Activated naive CD4-positive, alpha-beta T cell treated with anti-CD3 and anti-CD28 coated beads, Interleukin-2, amount 50 U/mL, for 16 hours (primary cell): ENCODE results near the gene AKR1C4.
"Not testable (repeated sequence)": the region's sequence is repeated elsewhere in the genome, so short reads cannot be mapped to it uniquely, and the experiment has no call there.

Experiments used
- DNase-seq: peaks from one replicate; pipeline ENCODE4 v3.0.0-alpha.2; 2020

The AKR1C4 gene

DNA sequence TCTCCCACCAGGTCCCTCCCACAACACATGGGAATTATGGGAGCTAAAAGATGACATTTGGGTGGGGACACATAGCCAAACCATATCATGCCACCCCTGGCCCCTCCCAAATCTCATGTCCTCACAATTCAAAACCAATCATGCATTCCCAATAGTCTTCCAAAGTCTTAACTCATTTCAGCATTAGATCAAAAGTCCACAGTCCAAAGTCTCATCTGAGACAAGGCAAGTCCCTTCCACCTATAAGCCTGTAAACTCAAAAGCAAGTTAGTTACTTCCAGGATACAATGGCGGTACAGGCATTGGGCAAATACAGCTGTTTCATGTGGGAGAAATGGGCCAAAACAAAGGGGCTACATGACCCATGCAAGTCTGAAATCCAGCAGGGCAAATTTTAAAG is 13.1 kb downstream of the AKR1C4 start:
- not testable (repeated sequence) for DNase-seq

DNA sequence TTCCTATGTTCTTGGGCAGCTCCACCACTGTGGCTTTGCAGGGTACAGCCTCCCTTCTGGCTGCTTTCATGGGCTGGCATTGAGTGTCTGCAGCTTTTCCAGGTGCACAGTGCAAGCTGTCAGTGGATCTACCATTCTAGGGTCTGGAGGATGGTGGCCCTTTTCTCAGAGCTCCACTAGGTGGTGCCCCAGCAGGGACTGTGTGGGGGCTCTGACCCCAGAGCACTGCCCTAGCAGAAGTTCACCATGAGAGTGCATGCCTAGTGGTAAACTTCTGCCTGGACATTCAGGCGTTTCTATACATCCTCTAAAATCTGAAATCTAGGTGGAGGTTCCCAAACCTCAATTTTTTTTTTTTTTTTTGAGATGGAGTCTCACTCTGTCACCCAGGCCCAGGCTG is 13.6 kb downstream of the AKR1C4 start:
- DNase-seq = not testable (repeated sequence)

DNA sequence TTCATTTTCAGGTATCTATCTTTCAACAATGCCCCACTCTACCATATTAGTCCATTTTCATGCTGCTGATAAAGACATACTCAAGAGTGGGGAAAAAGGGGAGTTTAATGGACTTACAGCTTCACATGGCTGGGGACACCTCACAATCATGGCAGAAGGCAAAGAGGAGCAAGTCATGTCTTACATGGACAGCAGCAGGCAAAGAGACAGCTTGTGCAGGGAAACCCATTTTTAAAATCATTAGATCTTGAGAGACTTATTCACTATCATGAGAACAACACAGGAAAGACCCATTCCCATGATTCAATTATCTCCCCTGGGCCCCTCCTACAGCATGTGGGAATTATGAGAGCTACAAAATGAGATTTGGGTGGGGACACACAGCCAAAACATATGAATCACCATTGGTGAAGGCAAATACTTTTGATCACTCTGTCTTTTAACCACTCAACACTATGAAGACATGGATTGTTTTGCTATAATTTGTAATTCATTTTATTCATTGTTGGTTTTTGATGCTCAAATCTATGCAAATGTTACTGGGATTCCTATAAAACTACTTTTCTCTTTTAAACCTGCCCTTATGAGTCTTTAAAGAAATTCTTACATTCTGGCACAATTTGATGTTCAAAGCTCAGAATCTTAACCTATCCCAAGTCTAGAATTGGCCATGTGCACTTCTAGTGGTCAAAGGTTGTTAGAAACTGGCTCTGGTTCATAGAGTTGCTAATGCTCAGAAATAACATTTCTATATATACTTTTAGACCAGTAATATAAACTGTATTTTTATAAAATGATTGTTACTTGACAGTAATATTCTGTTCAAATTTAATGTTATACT is 15.3 kb downstream of the AKR1C4 start:
- DNase-seq = no peak

DNA sequence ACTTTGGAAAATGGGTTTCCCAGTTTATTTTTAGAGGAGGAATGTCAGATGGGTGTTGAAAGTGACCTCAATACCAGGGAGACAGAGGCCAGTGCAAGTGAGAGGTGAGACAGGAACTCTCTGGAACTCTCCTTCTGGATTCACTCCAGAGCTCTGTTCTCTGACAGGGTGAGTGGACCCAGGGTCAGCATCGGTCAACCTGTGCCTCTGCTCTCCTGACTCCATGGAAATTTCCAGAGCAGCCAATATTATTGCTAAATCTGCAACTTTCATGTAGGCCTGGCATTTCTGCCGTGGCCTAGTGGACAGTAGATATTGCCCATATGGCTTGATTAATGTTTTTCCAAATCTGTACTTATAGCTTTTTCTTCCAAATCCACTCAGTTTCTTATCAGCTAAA is 20.2 kb downstream of the AKR1C4 start:
- DNase-seq = no peak

DNA sequence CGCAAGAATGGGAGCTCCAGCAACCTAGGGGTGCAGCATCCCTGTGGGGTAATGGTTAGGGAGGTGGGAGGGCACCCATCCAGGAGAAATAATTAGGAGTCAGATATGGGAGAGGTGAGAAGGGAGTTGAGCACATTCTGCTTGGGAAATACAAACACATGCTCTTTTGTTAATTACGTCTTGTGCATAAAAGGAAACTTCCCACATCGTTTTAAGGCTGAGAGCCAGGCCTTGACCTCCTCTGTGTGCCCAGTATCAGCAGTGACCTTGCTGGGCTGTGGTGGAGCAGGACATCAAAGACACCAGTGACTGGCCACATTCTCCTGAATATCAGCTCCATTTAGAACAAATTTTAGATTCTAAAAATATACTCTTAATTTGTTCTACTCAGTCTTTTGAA is 22.6 kb downstream of the AKR1C4 start:
- no peak for DNase-seq

DNA sequence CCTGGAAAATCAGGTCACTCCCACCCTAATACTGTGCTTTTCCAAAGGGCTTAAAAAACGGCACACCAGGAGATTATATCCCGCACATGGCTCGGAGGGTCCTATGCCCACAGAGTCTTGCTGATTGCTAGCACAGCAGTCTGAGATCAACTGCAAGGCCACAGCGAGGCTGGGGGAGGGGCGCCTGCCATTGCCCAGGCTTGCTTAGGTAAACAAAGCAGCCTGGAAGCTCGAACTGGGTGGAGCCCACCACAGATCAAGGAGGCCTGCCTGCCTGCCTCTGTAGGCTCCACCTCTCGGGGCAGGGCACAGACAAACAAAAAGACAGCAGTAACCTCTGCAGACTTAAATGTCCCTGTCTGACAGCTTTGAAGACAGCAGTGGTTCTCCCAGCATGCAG is 26.3 kb downstream of the AKR1C4 start:
- DNase-seq = not testable (repeated sequence)

DNA sequence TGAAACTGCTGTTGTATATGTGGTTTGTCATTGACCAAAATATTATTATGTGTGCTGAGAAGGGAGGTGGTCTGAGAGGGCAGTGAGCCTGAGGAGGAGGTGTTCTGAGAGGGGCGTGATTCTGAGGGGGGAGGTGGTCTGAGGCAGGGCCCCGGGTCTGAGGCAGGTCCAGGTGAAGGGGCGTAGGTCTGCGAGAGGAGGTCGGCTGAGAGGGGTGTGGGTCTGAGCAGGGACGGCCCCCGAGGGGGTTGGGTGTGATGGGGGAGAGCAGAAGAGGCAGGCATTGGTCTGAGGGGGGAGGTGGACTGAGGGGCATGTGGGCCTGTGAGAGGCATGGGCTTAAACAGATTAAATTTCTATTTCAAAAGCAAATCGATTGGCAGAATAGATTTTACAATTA is 32.4 kb downstream of the AKR1C4 start:
- DNase-seq = no peak

DNA sequence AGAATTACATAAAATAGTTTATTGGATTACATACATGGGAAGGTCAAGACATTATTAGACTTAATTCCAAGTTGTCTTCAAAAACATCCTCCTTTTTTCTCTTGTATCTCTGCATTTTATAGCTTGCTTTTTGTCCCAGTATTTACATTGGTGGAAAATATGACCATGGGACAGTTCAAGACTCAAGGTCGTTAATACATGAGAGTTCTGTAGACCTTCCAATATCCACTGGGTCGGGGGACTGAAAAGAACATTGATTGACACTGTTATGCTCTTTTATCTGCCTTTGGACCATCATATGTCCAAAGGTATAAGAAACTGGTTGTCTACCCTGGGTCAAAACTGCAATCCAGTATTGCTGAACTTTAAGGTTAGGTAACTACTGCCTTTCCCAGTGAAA is 36.7 kb downstream of the AKR1C4 start:
- DNase-seq = no peak

DNA sequence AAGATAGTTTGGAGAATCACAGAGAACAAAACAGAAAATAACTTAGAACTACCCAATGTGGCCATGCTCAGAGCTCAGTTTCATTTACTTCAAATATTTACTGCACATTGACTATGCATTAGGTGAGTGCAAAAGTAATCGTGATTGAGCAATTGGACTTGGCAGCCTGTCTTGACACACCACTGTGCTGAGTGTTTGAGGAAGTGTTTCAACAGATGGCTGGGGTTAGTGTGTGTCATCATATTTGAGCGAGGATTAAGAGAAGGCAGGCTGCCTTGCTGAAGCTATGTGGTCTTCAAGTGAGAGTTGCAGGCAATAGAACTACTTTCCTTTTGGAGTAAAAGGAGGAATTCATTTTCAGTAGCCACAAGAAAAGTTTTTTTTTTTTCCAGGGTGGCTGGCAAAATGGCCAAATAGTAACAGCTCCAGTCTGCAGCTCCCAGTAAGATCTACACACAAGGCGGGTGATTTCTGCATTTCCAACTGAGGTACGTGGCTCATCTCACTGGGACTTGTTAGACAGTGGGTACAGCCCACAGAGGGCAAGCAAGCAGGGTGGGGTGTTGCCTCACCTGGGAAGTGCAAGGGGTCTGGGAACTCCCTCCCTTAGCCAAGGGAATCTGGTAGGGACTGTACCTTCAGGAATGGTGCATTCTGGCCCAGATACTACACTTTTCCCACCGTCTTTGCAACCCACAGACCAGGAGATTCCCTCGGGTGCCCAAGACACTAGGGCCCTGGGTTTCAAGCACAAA is 37.6 kb downstream of the AKR1C4 start:
- DNase-seq = no peak

DNA sequence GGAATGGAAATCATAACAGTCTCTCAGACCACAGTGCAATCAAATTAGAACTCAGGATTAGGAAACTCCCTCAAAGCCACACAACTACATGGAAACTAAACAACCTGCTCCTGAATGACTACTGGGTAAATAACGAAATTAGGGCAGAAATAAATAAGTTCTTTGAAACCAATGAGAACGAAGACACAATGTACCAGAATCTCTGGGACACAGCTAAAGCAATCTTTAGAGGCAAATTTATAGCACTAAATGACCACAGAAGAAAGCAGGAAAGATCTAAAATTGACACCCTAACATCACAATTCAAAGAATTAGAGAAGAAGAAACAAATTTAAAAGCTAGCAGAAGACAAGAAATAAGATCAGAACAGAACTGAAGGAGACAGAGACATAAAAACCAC is 40.9 kb downstream of the AKR1C4 start:
- not testable (repeated sequence) for DNase-seq

DNA sequence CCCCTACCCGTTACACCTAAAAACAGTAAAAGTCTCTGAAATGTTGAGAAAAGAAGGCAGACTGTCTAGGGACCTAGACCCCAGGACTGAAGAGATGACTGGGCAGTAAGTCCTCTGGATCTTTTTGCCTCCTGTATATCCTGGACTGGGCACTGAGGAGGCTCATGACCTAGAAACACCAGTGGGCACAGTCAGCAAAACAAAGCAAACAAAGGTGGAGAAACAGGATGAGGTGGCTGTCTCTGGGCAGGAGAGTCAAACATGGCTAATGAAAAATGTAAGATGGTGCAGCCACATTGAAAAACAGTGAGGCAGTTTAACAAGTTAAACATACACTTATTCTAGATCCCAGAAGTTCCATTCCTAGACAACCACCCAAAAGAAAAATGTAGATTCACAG is 45.9 kb downstream of the AKR1C4 start:
- DNase-seq = no peak

DNA sequence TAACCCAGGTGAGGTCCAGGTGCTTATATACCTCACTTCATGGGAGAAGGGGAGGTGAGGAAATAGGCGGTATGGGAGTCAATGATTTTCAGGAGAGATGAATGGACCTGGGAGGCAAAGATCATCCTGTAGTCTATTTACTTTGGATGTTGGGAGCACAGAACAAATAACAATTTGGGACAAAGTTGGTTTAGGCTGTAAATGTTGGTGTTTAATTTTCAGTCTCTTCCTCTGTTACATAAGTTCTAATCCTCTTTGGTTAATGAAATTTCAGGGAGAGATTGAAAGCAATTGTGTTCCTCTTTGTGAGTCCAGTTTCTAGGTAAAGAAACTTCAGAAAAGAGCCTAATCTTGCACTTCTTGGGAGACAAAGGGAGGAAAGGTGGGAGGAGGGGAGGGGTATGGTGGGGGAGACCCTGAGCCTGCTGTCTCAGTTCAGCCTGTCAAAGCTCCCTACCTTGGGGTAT is 46.9 kb downstream of the AKR1C4 start:
- DNase-seq = no peak

DNA sequence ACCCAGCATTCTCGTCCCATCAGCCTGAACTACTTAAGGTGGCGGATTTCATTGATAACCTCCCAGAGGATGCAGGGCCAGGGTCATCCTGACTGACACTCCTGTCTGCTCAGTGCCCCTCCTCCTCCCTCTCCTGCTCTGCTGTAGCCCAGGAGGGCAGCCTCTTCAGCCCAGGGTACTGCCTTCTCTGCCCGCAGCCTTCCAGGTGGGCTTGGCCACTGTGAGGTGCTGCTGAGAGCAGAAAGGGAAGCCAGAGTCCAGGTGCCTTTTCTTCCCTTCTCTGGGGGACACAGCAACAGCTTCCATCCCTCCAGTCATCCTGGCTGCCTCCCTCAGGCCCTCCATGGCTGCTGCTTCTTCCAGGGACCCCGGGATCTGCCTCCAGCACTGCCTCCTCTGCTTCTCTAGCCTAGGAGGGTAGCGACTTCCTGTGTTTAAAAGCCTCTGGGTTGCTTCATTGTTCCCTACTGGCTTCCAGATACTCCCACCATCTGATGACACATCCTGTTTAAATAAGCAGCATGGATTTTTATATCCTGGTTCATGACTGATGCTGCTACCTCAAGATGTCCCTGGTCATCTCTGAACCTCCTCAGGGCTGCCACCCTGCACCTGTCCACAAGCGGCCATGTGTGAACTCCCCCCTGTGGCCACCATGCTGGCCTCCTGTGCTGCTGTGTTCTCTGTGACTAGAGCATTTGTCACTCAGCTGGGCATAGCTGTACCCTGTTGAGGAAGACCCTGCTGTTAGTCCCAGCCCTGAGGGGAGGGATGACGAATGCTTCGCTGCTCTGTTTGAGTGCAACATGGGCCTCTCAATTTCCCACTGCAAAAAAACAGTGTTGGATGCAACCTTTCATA is 55.8 kb downstream of the AKR1C4 start:
- no peak for DNase-seq

DNA sequence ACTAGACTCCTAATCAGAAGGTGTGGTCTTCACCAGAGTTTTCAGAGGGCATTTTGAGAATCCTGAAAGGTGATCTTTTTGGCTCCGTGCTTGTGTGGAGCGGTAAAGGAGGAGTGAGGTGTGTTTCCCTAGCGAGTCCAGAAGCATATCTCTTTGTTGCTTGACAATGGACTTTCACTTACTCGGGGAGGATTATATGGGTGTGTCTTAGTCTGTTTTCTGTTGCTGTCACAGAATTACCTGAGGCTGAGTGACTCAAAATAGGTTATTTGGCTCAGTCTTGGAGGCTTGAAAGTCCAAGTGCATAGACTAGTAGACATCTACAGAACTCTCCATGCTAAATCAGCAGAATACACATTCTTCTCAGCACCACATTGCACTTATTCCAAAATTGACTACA is 57.9 kb downstream of the AKR1C4 start:
- DNase-seq = no peak

DNA sequence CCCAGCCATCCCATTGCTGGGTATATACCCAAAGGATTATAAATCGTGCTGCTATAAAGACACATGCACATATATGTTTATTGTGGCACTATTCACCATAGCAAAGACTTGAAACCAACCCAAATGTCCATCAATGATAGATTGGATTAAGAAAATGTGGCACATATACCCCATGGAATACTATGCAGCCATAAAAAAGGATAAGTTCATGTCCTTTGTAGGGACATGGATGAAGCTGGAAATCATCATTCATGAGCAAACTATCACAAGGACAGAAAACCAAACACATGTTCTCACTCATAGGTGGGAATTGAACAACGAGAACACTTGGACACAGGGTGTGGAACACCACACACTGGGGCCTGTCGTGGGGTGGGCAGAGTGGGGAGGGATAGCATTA is 61.1 kb downstream of the AKR1C4 start:
- not testable (repeated sequence) for DNase-seq

DNA sequence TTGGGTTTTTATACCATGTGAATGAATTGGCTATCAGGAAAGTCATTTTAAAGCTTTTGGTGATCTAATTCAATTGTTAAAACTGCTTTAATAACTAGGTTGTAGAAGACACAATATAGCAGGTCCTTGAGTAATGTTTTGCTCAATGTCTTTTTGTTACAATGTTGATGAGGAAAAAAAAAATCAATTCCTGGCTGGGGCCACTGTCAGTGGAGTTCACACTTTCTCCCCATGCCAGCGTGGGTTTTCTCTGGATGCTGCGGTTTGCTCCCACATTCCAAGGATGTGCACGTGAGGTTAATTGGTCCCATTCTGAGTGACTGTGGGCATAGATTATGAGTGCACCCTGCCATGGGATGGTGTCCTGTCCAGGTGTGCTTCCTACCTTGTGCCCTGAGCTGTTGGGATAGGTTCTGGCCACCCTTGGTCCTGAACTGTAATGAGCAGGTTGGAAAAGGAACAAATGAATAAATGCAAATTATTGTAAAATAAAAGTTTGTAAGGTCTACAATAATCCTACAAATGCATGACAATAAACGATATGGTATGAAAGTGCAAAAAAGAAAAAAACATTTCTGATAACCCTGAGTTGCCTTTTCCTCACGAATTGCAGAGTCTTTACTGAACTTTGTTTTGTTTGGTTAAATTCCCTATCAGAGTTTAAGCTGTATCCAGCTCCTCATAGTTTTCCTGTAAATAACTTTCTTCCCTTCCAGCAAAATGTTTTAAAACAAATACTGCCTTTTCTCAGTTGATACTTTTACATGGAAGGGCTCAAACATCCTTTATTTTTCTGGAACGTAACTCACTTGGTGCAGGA is 62.7 kb downstream of the AKR1C4 start:
- DNase-seq = no peak

DNA sequence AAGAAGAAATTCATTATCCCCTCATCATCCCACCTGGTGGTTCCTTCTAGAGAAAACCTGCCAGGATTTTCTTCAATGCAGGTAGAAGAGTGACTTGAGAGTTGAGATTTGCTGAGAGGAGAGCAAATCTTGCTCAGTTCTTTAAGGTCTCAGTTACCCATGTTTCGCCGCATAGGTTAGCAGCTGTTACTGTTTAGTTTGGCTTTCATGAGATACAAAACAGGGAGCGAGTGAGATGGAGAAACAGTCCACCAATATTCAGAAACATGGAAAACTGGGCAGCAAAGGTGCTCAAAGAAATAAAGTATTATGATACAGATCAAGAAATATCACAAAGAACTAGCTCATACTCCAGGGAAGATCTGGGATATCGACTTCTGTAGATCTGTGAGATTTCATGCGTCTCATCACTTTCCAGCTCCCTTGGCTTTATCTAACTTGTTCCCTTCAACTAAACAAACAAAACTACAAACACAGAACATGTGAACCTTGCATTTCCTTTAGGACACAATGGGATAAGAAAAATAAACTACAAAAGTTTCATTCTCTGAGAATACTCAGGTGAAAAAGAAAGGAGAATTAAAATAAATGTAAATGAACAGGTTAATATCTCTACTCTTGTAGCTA is 63.4 kb downstream of the AKR1C4 start:
- DNase-seq = no peak

DNA sequence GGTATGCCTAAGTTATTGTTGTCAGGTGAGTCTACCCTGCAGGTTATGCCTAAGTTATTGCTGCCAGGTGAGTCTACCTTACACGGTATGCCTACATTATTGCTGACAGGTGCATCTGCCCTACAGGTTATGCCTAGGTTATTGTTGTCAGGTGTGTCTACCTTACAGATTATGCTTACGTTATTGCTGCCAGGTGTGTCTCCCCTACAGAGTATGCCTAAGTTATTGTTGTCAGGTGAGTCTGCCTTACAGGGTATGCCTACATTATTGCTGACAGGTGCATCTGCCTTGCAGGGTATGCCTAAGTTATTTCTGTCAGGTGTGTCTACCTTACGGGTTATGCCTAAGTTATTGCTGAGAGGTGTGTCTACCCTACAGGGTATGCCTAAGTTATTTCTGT is 64.2 kb downstream of the AKR1C4 start:
- DNase-seq = no peak

DNA sequence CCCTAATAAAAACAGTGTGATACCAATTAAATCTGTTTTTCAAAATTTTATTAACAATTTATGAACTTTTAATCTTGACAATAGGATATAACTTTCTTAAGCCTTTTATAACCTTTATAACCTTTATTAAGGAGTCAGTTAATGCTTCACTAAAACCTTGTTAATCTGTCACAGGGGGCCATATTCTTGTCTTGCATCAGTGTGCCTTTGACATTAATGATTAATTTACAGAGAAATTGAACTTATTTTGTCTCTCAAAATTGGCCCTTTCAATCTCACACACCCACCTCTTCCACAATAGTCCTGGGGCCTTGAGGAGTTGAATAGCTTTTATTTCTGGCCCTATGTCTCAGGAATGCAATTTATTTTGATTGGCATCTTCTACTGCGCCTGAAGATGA is 68.5 kb downstream of the AKR1C4 start:
- DNase-seq = no peak

DNA sequence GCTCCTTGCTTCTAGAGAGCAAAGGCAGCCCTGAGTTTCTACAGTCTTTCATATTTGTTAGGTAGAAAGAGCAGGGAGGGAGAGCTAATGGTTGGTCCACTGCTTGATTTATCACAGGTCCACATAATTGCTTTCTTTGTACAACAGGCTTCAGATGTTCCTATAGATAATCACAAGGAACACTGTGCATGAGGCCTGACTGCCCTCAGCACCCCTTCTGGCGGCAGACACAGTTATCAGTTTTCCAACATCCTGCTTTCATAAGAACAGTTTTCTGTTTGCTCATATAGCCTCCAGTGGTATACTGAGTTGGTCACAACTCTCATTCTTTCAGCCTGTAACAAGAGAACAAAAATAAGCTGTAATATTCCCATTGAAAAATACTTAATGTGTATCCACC is 69.7 kb downstream of the AKR1C4 start:
- no peak for DNase-seq

DNA sequence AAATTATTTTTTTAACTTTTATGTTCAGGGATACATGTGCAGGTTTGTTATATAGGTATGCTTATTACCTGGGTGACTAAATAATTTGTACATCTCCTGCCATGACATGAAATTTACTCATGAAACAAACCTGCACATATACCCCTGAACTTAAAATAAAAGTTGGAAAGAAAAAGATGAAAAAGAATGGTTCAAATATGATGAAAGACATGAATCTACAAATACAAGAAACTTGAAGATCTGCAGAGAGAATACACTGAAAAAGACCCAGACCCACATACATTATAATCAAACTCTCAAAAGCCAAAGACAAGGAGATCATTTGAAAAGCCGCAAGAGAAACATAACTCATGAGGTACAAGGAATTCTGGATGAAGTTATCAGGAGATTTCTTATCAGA is 70.2 kb downstream of the AKR1C4 start:
- no peak for DNase-seq

DNA sequence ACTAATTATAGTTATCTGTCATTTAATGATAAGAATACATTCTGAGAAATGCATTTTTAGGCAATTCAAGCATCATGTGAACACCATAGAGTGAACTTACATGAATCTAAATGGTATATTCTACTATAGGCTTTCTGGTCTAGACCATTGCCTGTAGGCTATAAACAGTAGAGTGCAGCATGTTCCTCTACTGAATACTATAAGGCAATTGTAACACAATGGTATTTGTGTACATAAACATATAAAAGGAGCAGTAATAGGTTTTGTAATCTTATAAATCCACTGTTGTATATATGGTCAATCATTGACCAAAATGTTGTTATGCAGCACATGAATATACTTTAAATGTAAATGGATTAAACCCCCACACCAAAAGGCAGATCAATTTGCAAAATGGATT is 71.6 kb downstream of the AKR1C4 start:
- no peak for DNase-seq
